H1 (cell line): Measurements from ENCODE around the gene RIPOR1.

ENCODE experiments used
- BCL11A ChIP-seq, 2 experiments: IDR thresholded peaks; one replicate each; pipeline ENCODE4 v1.6.1; 2011; ENCODE audit warnings: low read depth in 2 of 2, low read length in 2 of 2, mild to moderate bottlenecking in 2 of 2
- CTCF ChIP-seq, 3 experiments: IDR thresholded peaks; 1 replicate in 2 of 3; 2 replicates in 1 of 3; pipeline versions ENCODE4 v1.5.1 to v1.6.1; 2011; ENCODE audit warnings: low read length in 3 of 3, mild to moderate bottlenecking in 3 of 3, inconsistent platforms in 2 of 3, low read depth in 1 of 3, moderate library complexity in 1 of 3; ENCODE audit not compliant: insufficient read depth in 1 of 3; ENCODE audit errors: control extremely low read depth in 1 of 3
- EZH2 ChIP-seq: fragments of 200-600 bp; sonication (generic); IDR thresholded peaks from 2 replicates; pipeline ENCODE4 v1.7.1; 2012; ENCODE audit warnings: low read depth, mild to moderate bottlenecking, moderate library complexity, low read length, inconsistent platforms; ENCODE audit not compliant: severe bottlenecking
- HDAC2 ChIP-seq, 2 experiments: fragments of 300-600 bp in 1 of 2; sonication (generic) in 1 of 2; IDR thresholded peaks; 2 replicates each; pipeline ENCODE4 v1.6.1; 2011 to 2012; ENCODE audit warnings: low read depth in 2 of 2, low read length in 2 of 2, mild to moderate bottlenecking in 2 of 2, moderate library complexity in 2 of 2, borderline replicate concordance in 1 of 2, inconsistent platforms in 1 of 2
- JUN ChIP-seq: IDR thresholded peaks from 2 replicates; pipeline ENCODE4 v1.6.1; 2011; ENCODE audit warnings: low read depth, mild to moderate bottlenecking, improper control_type of control experiment, low read length
- JUND ChIP-seq: IDR thresholded peaks from 2 replicates; pipeline ENCODE4 v1.6.1; 2011; ENCODE audit warnings: mild to moderate bottlenecking, improper control_type of control experiment, low read length
- POLR2A ChIP-seq, 2 experiments: IDR thresholded peaks; 1 replicate in 1 of 2; 2 replicates in 1 of 2; pipeline ENCODE4 v1.6.1; 2011; ENCODE audit warnings: low read depth in 2 of 2, low read length in 2 of 2, mild to moderate bottlenecking in 2 of 2; ENCODE audit errors: control extremely low read depth in 1 of 2
- POLR2AphosphoS5 ChIP-seq: IDR thresholded peaks from 2 replicates; pipeline ENCODE4 v1.6.1; 2011; ENCODE audit warnings: low read depth, low read length
- RFX5 ChIP-seq: IDR thresholded peaks from 2 replicates; pipeline ENCODE4 v1.6.1; 2011; ENCODE audit warnings: low read depth, low read length, improper control_type of control experiment, borderline replicate concordance
- SIN3A ChIP-seq, 2 experiments: IDR thresholded peaks in 1 of 2; conservative IDR thresholded peaks in 1 of 2; 2 replicates each; pipeline ENCODE4 v1.6.1; 2011 to 2012; ENCODE audit warnings: low read length in 2 of 2, improper control_type of control experiment in 1 of 2, low read depth in 1 of 2, mild to moderate bottlenecking in 1 of 2

- TF ChIP-seq EZH2, result no peak
- TF ChIP-seq POLR2A (IDR thresholded peaks at IDR 0.05; ENCODE audit: control extremely low read depth in 1 of 2, low read depth in 2 of 2, low read length in 2 of 2), result no peak
- no peak for TF ChIP-seq POLR2AphosphoS5
- TF ChIP-seq HDAC2 (IDR thresholded peaks at IDR 0.05; ENCODE audit: borderline replicate concordance in 1 of 2, low read depth in 2 of 2, low read length in 2 of 2), result no peak
- no peak for TF ChIP-seq RFX5
- TF ChIP-seq CTCF (IDR thresholded peaks at IDR 0.05; ENCODE audit: control extremely low read depth in 1 of 3, insufficient read depth in 1 of 3, low read depth in 1 of 3, low read length in 3 of 3), result no peak
- no peak for TF ChIP-seq JUN
- no peak for TF ChIP-seq SIN3A (conservative IDR thresholded peaks at IDR 0.05 in 1 of 2, IDR thresholded peaks at IDR 0.05 in 1 of 2; ENCODE audit: low read depth in 1 of 2, low read length in 2 of 2)
- no peak for TF ChIP-seq BCL11A (IDR thresholded peaks at IDR 0.05; ENCODE audit: low read depth in 2 of 2, low read length in 2 of 2)
- no peak for TF ChIP-seq JUND
Observed at GRCh38 chr16:67594256-67594915, 65.8 kb downstream of the RIPOR1 start.
